ENCODE measurements around the gene GALNT15.

The GALNT15 gene

DNA sequence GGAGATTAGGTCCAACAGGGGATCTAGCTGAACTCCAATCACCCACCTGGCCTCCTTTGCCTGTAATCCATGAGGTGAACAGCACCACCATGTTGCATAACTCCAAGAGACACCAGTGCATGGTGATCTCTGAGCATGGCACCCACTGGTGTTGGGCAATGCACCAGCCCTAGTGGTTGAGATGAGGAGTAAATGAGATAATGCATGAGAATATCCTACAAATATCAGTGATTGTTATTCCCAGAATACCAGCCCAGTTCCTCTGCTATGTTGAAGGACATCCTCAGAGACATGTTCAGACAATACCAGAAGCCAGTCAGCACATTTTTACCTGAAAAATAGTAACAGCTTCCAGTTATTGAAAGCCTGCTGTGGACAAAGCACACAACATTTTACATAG is 14.7 kb downstream of the GALNT15 start:
- DNase-seq: no peak

GRCh38 chr3:16190704-16191103 is 16.2 kb downstream of the GALNT15 start:
- no peak for DNase-seq

GRCh38 chr3:16191591-16191990 is 17.1 kb downstream of the GALNT15 start:
- no peak for DNase-seq

DNA sequence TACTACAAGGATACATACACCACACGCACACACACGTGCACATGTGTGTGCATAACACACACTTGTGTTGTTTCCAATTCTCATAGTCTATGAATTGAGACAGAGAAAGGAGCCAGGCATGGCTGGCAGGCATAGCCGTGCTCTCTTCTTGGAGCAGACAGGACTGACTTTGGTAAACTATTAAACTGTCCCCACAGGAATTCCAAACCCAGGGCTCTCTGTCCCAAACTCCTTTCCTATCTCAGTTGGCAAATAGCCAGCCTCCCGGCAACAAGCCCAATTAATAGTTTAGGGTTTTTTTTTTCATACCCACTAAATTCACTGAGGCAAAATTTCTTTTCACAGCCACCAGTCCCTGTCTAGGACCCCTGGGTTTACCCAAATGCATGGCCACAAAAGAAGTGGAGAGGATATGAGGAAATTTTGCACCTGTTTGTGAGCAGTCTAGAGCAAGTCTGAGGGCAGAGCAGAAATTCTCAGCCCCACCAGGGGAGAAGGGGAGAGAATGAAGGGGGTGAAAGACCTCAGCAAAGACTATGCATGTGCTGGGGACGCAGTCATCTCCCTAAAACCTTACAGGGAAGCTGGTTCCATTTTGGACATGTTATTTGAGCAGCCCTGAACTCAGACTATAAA is 17.8 kb downstream of the GALNT15 start:
- DNase-seq: no peak

GRCh38 chr3:16198427-16198826 is 23.9 kb downstream of the GALNT15 start:
- no peak for DNase-seq

GRCh38 chr3:16199769-16200168 is 25.3 kb downstream of the GALNT15 start:
- no peak for DNase-seq

DNA sequence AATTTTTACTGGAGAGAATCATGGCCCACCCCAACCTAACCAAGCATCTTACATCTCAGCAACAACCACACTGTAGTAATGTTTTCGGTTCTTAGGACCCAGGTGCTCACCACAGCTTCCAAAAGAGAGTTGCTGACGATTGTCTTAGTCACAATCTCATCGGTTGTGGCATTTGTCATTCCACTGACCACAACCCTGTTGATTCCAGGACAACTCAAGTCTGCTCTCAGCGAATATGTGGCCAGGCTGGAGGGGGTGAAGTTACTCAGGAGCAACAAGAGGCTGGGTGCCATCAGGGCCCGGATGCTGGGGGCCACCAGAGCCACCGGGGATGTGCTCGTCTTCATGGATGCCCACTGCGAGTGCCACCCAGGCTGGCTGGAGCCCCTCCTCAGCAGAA is 25.9 kb downstream of the GALNT15 start:
- no peak for DNase-seq

DNA sequence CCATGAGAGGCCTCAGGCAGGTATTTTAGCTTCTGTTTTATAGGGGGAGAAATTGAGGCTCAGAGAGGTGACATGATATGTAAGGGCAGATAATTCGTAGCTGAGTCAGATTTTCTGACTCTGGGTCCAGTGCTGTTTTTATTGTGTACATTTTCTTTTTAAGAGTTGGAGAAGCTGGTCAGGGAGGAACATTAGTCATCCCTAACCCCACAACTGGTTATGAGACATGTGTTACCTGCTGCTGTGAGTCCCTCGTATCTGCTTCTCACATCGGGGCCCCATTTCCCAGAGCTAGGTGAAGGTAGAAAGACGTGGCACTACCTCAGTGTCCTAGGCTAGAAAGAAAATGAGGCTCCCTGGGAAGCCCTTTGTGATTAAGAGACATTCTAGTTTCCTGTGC is 28.6 kb downstream of the GALNT15 start:
- no peak for DNase-seq

- no peak for DNase-seq
These were observed 29.5 kb downstream of the GALNT15 start for GRCh38 chr3:16203671-16204629.

DNA sequence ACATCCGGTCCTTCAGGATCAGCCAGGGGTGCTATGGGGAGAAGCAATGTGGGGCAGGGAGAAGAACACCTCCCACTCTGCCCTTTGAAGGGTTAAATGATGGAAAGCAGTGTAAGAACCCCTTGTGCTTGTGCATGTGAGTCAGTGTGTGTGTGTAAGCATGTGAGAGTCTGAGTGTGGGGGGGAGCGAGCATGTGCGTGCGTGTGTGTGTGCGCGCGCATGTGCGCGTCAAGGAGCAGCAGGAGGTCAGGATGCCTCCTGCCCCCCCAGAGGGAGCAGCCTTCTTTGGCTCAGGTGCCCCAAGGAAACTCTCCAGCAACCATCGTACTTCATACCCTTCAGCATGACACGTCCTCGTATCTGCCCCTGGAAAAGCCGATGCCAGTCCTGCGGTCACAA is 30.3 kb downstream of the GALNT15 start:
- DNase-seq: no peak

DNA sequence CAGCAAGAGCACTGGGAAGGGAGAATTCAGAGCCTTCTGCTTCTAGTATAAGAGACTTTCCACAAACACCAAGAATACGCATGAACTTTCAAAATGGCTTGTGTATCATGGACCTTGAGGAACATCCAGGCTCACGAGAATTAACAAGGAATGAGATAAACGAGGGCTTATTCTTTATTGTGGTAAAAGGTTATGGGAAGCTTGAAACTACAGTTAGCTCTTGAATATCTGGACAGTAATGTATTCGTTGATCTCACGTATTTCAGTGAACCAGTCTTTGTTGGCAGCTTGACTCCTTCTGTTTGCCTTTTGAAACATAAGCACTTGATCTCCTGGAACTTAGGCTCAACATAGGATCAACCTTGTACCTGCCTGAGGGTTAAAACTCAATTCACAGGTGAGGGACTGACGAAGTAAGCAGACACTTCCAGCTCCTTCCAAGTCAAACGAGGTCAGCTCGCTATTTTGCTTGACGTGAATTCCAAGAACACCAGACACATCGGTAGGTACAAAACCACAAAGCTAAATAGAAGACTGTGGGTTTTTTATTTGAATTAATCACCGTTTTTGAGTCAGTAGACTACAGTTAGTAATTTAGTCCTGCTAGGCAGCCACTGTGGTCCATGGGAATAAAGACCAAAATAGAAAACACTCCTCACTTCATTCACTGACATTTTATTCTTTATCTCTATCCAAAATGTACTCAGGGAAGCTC is 30.8 kb downstream of the GALNT15 start:
- no peak for DNase-seq

GRCh38 chr3:16207031-16207430 is 32.6 kb downstream of the GALNT15 start:
- no peak for DNase-seq

DNA sequence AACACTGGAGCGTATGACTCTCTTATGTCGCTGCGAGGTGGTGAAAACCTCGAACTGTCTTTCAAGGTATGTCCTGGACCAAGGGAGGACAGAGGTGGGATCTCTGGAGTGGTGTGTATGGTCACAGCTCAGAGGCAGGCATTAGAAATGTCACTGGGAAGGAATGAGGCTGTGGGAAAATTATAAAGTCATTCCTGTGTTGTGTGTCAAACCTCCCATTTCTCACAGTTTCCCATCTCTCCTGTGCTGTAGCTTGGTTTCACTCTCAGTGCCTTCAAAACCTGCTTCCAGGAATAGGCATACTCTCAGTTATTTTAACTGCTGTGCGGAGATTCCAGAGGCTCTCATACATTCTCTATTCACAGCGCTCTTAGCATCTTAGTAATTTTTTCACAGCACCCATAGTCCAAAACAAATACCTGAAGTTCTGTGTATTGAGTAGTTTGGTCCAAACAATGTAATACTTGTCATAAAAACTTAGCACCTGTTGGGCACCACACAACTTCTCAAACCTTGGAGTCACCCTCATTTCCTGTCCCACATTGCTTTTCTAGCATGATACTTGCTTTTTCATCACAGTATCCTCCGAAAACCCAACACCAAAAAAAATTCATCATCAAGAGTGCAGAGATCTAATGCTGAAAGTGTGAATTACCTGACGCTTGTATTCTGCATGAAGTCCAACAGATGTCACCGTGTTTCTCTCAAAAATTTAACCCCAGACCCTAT is 36.9 kb downstream of the GALNT15 start:
- no peak for DNase-seq

- no peak for DNase-seq
These were observed 39.9 kb downstream of the GALNT15 start for GRCh38 chr3:16214366-16214765.

- no peak for DNase-seq
These were observed 42.0 kb downstream of the GALNT15 start for GRCh38 chr3:16216373-16216935.

GRCh38 chr3:16219777-16220176 is 45.3 kb downstream of the GALNT15 start:
- no peak for DNase-seq

DNA sequence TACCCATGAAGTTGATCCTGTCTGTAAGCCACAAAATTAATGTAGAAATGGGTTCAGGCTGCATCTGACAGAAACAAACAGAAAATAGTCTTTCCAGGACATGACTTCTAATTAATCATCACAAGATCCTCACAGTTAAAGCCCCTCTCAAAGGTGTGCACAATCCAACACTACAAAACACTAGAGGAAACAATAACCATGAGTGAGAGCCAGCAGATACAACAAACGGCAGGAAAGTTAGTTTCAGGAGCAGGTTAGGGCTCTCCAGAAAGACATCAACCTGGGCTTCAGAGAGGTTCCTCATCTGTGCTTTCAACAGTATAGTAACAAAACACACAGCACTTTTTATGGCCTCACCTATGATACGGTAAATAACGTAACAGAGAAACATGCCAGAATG is 47.5 kb downstream of the GALNT15 start:
- DNase-seq: no peak

GRCh38 chr3:16222547-16222946 is 48.1 kb downstream of the GALNT15 start:
- DNase-seq: no peak

- DNase-seq: no peak
These were observed 49.8 kb downstream of the GALNT15 start for GRCh38 chr3:16224325-16224724.

- no peak for DNase-seq
These were observed 53.1 kb downstream of the GALNT15 start for GRCh38 chr3:16227566-16227965.

DNA sequence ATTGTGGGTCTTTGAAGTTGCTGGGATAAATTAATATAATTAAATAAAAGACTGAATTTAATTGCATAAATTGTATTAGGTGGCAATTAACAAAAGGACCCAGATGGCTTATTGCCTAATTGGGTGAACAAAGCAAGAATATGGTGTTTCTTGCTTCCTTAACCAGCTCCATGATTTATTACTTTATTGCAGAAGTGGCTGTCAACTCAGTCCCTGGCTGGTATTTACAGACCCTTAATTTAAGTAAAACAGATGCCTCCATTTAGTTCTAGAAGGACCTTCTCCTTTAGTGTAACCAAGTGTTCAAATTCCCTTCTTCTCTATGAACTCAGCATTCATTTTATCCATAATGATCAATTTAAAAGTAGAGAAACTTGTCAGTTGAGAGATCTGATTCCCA is 55.2 kb downstream of the GALNT15 start:
- no peak for DNase-seq

- no peak for DNase-seq
These were observed 57.5 kb downstream of the GALNT15 start for GRCh38 chr3:16231983-16232382.

DNA sequence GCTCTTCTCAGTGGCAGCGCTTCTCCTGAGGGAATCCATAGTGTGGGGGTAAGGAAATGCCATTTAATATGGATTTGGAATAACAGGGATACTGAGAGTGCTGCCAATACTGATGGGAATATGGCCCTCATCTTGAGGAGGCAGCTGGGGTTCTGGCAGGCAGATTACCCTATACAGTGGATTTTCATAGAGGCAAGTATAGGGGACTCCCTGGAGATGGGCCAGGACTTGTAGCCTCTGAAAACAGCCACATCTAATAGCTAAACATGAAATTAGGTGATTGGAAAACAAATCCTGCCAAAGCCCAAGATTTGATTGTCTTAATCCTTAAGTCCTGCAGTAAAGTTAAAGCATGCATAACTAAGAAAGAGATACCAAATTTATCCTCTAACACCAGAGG is 59.3 kb downstream of the GALNT15 start:
- DNase-seq: no peak

Data from CD4-positive, alpha-beta T cell treated with Interleukin-4 for 4 hours (primary cell).